Mesothelial cell of epicardium (in vitro differentiated cells): Measurements from ENCODE around the gene ZNF569. TPM values are rescaled to one million over a fixed set of nuclear protein-coding genes. Genes with fewer than 3 reads are reported as not detected.
"Not testable (repeated sequence)": the region's sequence is repeated elsewhere in the genome, so short reads cannot be mapped to it uniquely, and the experiment has no call there.

Experiments
- DNase-seq, 2 experiments: peaks; one replicate each; pipeline ENCODE4 v3.0.0; 2021; ENCODE audit warnings: low spot score in 2 of 2; ENCODE audit not compliant: unreplicated experiment in 2 of 2
- H3K27ac Mint-ChIP-seq: 2 replicates; pipeline ENCODE4 v1.8.0; 2021; ENCODE audit warnings: mixed read lengths
- H3K27me3 Mint-ChIP-seq: 2 replicates; pipeline ENCODE4 v1.8.0; 2021; ENCODE audit warnings: low read depth, mixed read lengths
- H3K36me3 Mint-ChIP-seq: 2 replicates; pipeline ENCODE4 v1.8.0; 2021; ENCODE audit warnings: mixed read lengths
- H3K4me1 Mint-ChIP-seq: 2 replicates; pipeline ENCODE4 v1.8.0; 2021; ENCODE audit warnings: mixed read lengths
- H3K4me3 Mint-ChIP-seq: 2 replicates; pipeline ENCODE4 v1.8.0; 2021; ENCODE audit warnings: mild to moderate bottlenecking, moderate library complexity, mixed read lengths
- H3K9me3 Mint-ChIP-seq: 2 replicates; pipeline ENCODE4 v1.8.0; 2021; ENCODE audit warnings: mixed read lengths
- CTCF ChIP-seq: fragments of 200-600 bp; sonication (generic); IDR thresholded peaks from one replicate; pipeline ENCODE4 v1.5.0; 2021; ENCODE audit warnings: antibody characterized with exemption; ENCODE audit not compliant: unreplicated experiment
- total RNA-seq: library from RNA; stranded (reverse); gene quantifications from 3 replicates; pipeline ENCODE4 v1.2.1, GENCODE V29; 2021

Gene ZNF569
- total RNA-seq, 1 donor from 2014 or later: 5.8 TPM

GRCh38 chr19:37413313-37414084 is 53.7 kb downstream of the ZNF569 start:
- peaks cover 56% of the 10 kb centered on the region for H3K36me3 Mint-ChIP-seq
- peaks cover 71% of the 10 kb centered on the region for H3K9me3 Mint-ChIP-seq
- TF ChIP-seq CTCF: no peak
- no peaks in the 10 kb centered on the region for H3K4me1 Mint-ChIP-seq
- DNase-seq: no peak
- H3K27ac Mint-ChIP-seq: no peak overlapping the region
- no peaks in the 10 kb centered on the region for H3K27me3 Mint-ChIP-seq
- H3K4me3 Mint-ChIP-seq: no peak overlapping the region

- TF ChIP-seq CTCF: no peak
- Mint-ChIP-seq H3K4me3 (no peak overlapping the region), H3K27ac (no peak overlapping the region), H3K27me3 (no peaks in the 10 kb centered on the region), H3K9me3 (peaks cover 73% of the 10 kb centered on the region), H3K36me3 (peaks cover 54% of the 10 kb centered on the region), H3K4me1 (no peaks in the 10 kb centered on the region)
- no peak for DNase-seq
Observed at GRCh38 chr19:37412700-37413099, 54.5 kb downstream of the ZNF569 start.

- not testable (repeated sequence) for H3K4me3 Mint-ChIP-seq
- H3K36me3 Mint-ChIP-seq: peaks cover 13% of the 10 kb centered on the region
Observed at GRCh38 chr19:37406140-37406846, 61.0 kb downstream of the ZNF569 start.

GRCh38 chr19:37403403-37403802 is 63.8 kb downstream of the ZNF569 start:
- Mint-ChIP-seq H3K4me3 (no peak overlapping the region), H3K36me3 (peaks cover 7% of the 10 kb centered on the region), H3K27me3 (no peaks in the 10 kb centered on the region), H3K4me1 (no peaks in the 10 kb centered on the region), H3K9me3 (peaks cover 72% of the 10 kb centered on the region), H3K27ac (no peak overlapping the region)
- TF ChIP-seq CTCF: no peak
- no peak for DNase-seq

More at GRCh38 chr19:37406140-37406846, 61.0 kb downstream of the ZNF569 start:
- DNase-seq, H3K27ac Mint-ChIP-seq, H3K4me1 Mint-ChIP-seq, H3K27me3 Mint-ChIP-seq: not testable (repeated sequence)
- peaks cover 74% of the 10 kb centered on the region for H3K9me3 Mint-ChIP-seq

- Mint-ChIP-seq H3K9me3 (peaks cover 64% of the 10 kb centered on the region), H3K36me3 (peaks cover 9% of the 10 kb centered on the region), H3K4me3 (no peak overlapping the region), H3K27ac (no peak overlapping the region), H3K27me3 (no peaks in the 10 kb centered on the region), H3K4me1 (no peaks in the 10 kb centered on the region)
- no peak for TF ChIP-seq CTCF
- DNase-seq: no peak
Observed at GRCh38 chr19:37401078-37401477, 66.2 kb downstream of the ZNF569 start.

- H3K27ac Mint-ChIP-seq, H3K27me3 Mint-ChIP-seq, H3K4me1 Mint-ChIP-seq, H3K4me3 Mint-ChIP-seq, DNase-seq: not testable (repeated sequence)
- Mint-ChIP-seq H3K36me3 (peaks cover 61% of the 10 kb centered on the region), H3K9me3 (peaks cover 66% of the 10 kb centered on the region)
Observed at GRCh38 chr19:37391399-37391798, 75.8 kb downstream of the ZNF569 start.
